Left lung (tissue), 10 donors: ENCODE data around the gene UCP2. TPM values are rescaled to one million over a fixed set of nuclear protein-coding genes. Genes with fewer than 3 reads are reported as not detected.

ENCODE experiments used
- ATAC-seq: fragments of 200-7000 bp; cut with Tn5 transposase; one replicate; pipeline ENCODE4 v1.9.1; 2020; ENCODE audit warnings: moderate library complexity
- DNase-seq, 4 donors: peaks; one replicate each; pipeline ENCODE4 v3.0.0-alpha.2; 2013 to 2020
- H3K27ac ChIP-seq, 2 donors: fragments of 200-600 bp; sonication (generic) in 1 of 2; one replicate each; pipeline versions ENCODE4 v1.5.0 to v1.8.0; 2020 to 2021
- H3K27me3 ChIP-seq, 2 donors: fragments of 200-600 bp; sonication (generic) in 1 of 2; one replicate each; pipeline versions ENCODE4 v1.5.0 to v1.8.0; 2020 to 2021
- H3K36me3 ChIP-seq, 2 donors: fragments of 200-600 bp; sonication (generic) in 1 of 2; one replicate each; pipeline versions ENCODE4 v1.5.0 to v1.8.0; 2020 to 2021
- H3K4me1 ChIP-seq, 2 donors: fragments of 200-600 bp; one replicate each; pipeline ENCODE4 v1.8.0; 2021
- H3K4me3 ChIP-seq, 2 donors: fragments of 200-600 bp; sonication (generic) in 1 of 2; one replicate each; pipeline versions ENCODE4 v1.5.0 to v1.8.0; 2020 to 2021; ENCODE audit warnings: mild to moderate bottlenecking in 1 of 2
- H3K9me3 ChIP-seq, 2 donors: fragments of 200-600 bp; sonication (generic) in 1 of 2; one replicate each; pipeline versions ENCODE4 v1.5.0 to v1.8.0; 2020 to 2021
- CTCF ChIP-seq, 2 donors: fragments of 200-600 bp; sonication (generic) in 1 of 2; IDR thresholded peaks; one replicate each; pipeline versions ENCODE4 v1.5.0 to v1.8.0; 2021; ENCODE audit warnings: antibody characterized with exemption in 2 of 2
- intact Hi-C, 2 donors: fragments of 100-400 bp; cut with DNase I; formaldehyde crosslinking; loops; one replicate each; pipeline versions ENCODE4 v1.11.2 to v1.14.2; 2022
- polyA plus RNA-seq, 6 donors: library from polyadenylated mRNA; unstranded; fragments of 120-200 nt; gene quantifications; one replicate each; pipeline ENCODE4 v1.2.1, GENCODE V29; 2013; ENCODE audit not compliant: insufficient read length in 6 of 6
- total RNA-seq, 2 donors: library from RNA; stranded (reverse); fragmentation: NEBNext Ultra II Directional; extraction: Animal tissue kit (Norgen Biotek cat#: 25700); gene quantifications; one replicate each; pipeline ENCODE4 v1.2.1, GENCODE V29; 2021
- donor health status: DM: no; HTN: yes; CAD: no.
- donor health status: DM: no; HTN: no; CAD: no.

Gene UCP2
- total and polyA plus RNA-seq, 8 donors, result 35.3 to 142 (median 42.6) TPM

GRCh38 chr11:74004046-74004695 is 21.5 kb upstream of the UCP2 start:
- no peak for DNase-seq
- Histone ChIP-seq H3K27me3 (no peaks in the 10 kb centered on the region), H3K4me1 (no peaks in the 10 kb centered on the region), H3K27ac (no peak overlapping the region), H3K4me3 (no peak overlapping the region), H3K36me3 (peaks cover 0 to 34% of the 10 kb centered on the region in 2 donors), H3K9me3 (no peaks in the 10 kb centered on the region)
- no peak for TF ChIP-seq CTCF (IDR thresholded peaks at IDR 0.05)
- intact Hi-C loops, result no loop called here
- no peak for ATAC-seq

GRCh38 chr11:74002832-74003231 is 20.2 kb upstream of the UCP2 start:
- intact Hi-C loops, result no loop called here
- Histone ChIP-seq H3K36me3 (peaks cover 0 to 34% of the 10 kb centered on the region in 2 donors), H3K9me3 (no peaks in the 10 kb centered on the region), H3K27me3 (no peaks in the 10 kb centered on the region), H3K4me1 (no peaks in the 10 kb centered on the region), H3K27ac (no peak overlapping the region), H3K4me3 (no peak overlapping the region)
- ATAC-seq, result no peak
- no peak for TF ChIP-seq CTCF (IDR thresholded peaks at IDR 0.05)
- DNase-seq, result no peak

- ATAC-seq (no peak), DNase-seq (no peak)
- intact Hi-C loops, result no loop called here
- Histone ChIP-seq H3K4me1 (no peaks in the 10 kb centered on the region), H3K9me3 (no peaks in the 10 kb centered on the region), H3K27me3 (no peaks in the 10 kb centered on the region), H3K36me3 (peaks cover 0 to 34% of the 10 kb centered on the region in 2 donors), H3K4me3 (no peak overlapping the region), H3K27ac (no peak overlapping the region)
- TF ChIP-seq CTCF (IDR thresholded peaks at IDR 0.05), result no peak
Measured at GRCh38 chr11:74001822-74002286, 19.2 kb upstream of the UCP2 start.

- H3K4me3 ChIP-seq, result no peak overlapping the region
- intact Hi-C loops, result no loop called here
- ATAC-seq (no peak), DNase-seq (no peak)
- peaks cover 0 to under 1% of the 10 kb centered on the region in 2 donors for H3K4me1 ChIP-seq
- peaks cover 0 to 31% of the 10 kb centered on the region in 2 donors for H3K36me3 ChIP-seq
- TF ChIP-seq CTCF (IDR thresholded peaks at IDR 0.05), result no peak
- H3K27me3 ChIP-seq, result no peaks in the 10 kb centered on the region
- no peak overlapping the region for H3K27ac ChIP-seq
- H3K9me3 ChIP-seq, result no peaks in the 10 kb centered on the region
Measured at GRCh38 chr11:74000307-74001133, 17.9 kb upstream of the UCP2 start.

- Histone ChIP-seq H3K9me3 (no peaks in the 10 kb centered on the region), H3K27me3 (no peaks in the 10 kb centered on the region), H3K4me1 (peaks cover 0 to 4% of the 10 kb centered on the region in 2 donors), H3K4me3 (no peak overlapping the region), H3K27ac (no peak overlapping the region), H3K36me3 (peaks cover 0 to 30% of the 10 kb centered on the region in 2 donors)
- TF ChIP-seq CTCF (IDR thresholded peaks at IDR 0.05), result no peak
- ATAC-seq (no peak), DNase-seq (no peak)
- intact Hi-C loops, result no loop called here
Measured at GRCh38 chr11:73999581-74000306, 17.1 kb upstream of the UCP2 start.
